Memory B cell (primary cell): Measurements from ENCODE around the gene GLYATL1B.
"Not testable (repeated sequence)": the region's sequence is repeated elsewhere in the genome, so short reads cannot be mapped to it uniquely, and the experiment has no call there.

Experiments
- ATAC-seq: fragments of 150-1000 bp; cut with Tn5 transposase; 2 replicates; pipeline ENCODE4 v1.10.0; 2021; ENCODE audit warnings: low read depth, mild to moderate bottlenecking, moderate library complexity
- DNase-seq, 2 donors: peaks; one replicate each; pipeline ENCODE4 v3.0.0; 2022; ENCODE audit warnings: low spot score in 2 of 2
- H3K27ac Mint-ChIP-seq: one replicate; pipeline ENCODE4 v1.8.0; 2022; ENCODE audit warnings: mild to moderate bottlenecking, moderate library complexity, mixed read lengths
- H3K27me3 Mint-ChIP-seq: one replicate; pipeline ENCODE4 v1.8.0; 2022; ENCODE audit warnings: mixed read lengths
- H3K36me3 Mint-ChIP-seq: one replicate; pipeline ENCODE4 v1.8.0; 2022; ENCODE audit warnings: mild to moderate bottlenecking, mixed read lengths
- H3K4me1 Mint-ChIP-seq: one replicate; pipeline ENCODE4 v1.8.0; 2022; ENCODE audit warnings: mixed read lengths
- H3K4me3 Mint-ChIP-seq: one replicate; pipeline ENCODE4 v1.8.0; 2022; ENCODE audit warnings: mild to moderate bottlenecking, moderate library complexity, mixed read lengths
- H3K9me3 Mint-ChIP-seq: one replicate; pipeline ENCODE4 v1.8.0; 2022; ENCODE audit warnings: mixed read lengths

The GLYATL1B gene

GRCh38 chr11:59078435-59078834 is 7.7 kb upstream of the GLYATL1B start:
- H3K27me3 Mint-ChIP-seq = peaks cover 1% of the 10 kb centered on the region
- H3K4me1 Mint-ChIP-seq = peaks cover 32% of the 10 kb centered on the region
- peaks cover 6% of the 10 kb centered on the region for H3K9me3 Mint-ChIP-seq
- peak; percentile 73 for ATAC-seq
- peaks cover 8% of the 10 kb centered on the region for H3K36me3 Mint-ChIP-seq
- peak overlapping the region; percentile 83 for H3K27ac Mint-ChIP-seq
- peak in 1 of 2 donors; percentile 15 for DNase-seq
- H3K4me3 Mint-ChIP-seq = peak overlapping the region; percentile 56

GRCh38 chr11:59079086-59079485 is 7.0 kb upstream of the GLYATL1B start:
- no peak for ATAC-seq
- Mint-ChIP-seq H3K27ac (peak overlapping the region; percentile 83), H3K4me1 (peaks cover 32% of the 10 kb centered on the region), H3K36me3 (peaks cover 12% of the 10 kb centered on the region), H3K9me3 (peaks cover 5% of the 10 kb centered on the region), H3K4me3 (peak overlapping the region; percentile 56), H3K27me3 (peaks cover 1% of the 10 kb centered on the region)
- DNase-seq = no peak

- H3K27ac Mint-ChIP-seq, ATAC-seq, H3K9me3 Mint-ChIP-seq, H3K27me3 Mint-ChIP-seq, DNase-seq, H3K36me3 Mint-ChIP-seq, H3K4me3 Mint-ChIP-seq: not testable (repeated sequence)
- H3K4me1 Mint-ChIP-seq = peaks cover 30% of the 10 kb centered on the region
Observed at GRCh38 chr11:59080421-59080820, 5.7 kb upstream of the GLYATL1B start.

- not testable (repeated sequence) for H3K27me3 Mint-ChIP-seq, H3K36me3 Mint-ChIP-seq, H3K4me3 Mint-ChIP-seq, ATAC-seq, H3K27ac Mint-ChIP-seq, H3K9me3 Mint-ChIP-seq, DNase-seq
- peaks cover 25% of the 10 kb centered on the region for H3K4me1 Mint-ChIP-seq
Observed at GRCh38 chr11:59081430-59082020, 4.6 kb upstream of the GLYATL1B start.

- no peaks in the 10 kb centered on the region for H3K9me3 Mint-ChIP-seq
- peak; percentile 95 for ATAC-seq
- H3K27me3 Mint-ChIP-seq = no peaks in the 10 kb centered on the region
- peaks cover 20% of the 10 kb centered on the region for H3K36me3 Mint-ChIP-seq
- no peak for DNase-seq
- H3K4me1 Mint-ChIP-seq = peaks cover 21% of the 10 kb centered on the region
- no peak overlapping the region for H3K27ac Mint-ChIP-seq
- no peak overlapping the region for H3K4me3 Mint-ChIP-seq
Observed at GRCh38 chr11:59088162-59088561, 2.1 kb downstream of the GLYATL1B start.

- peaks cover 41% of the 10 kb centered on the region for H3K4me1 Mint-ChIP-seq
- not testable (repeated sequence) for H3K27me3 Mint-ChIP-seq, H3K27ac Mint-ChIP-seq, H3K9me3 Mint-ChIP-seq, ATAC-seq, DNase-seq, H3K4me3 Mint-ChIP-seq
- H3K36me3 Mint-ChIP-seq = peaks cover 26% of the 10 kb centered on the region
Observed at GRCh38 chr11:59093576-59093975, 7.5 kb downstream of the GLYATL1B start.

- not testable (repeated sequence) for H3K9me3 Mint-ChIP-seq, H3K27me3 Mint-ChIP-seq
- Mint-ChIP-seq H3K36me3 (peaks cover 30% of the 10 kb centered on the region), H3K4me1 (peaks cover 44% of the 10 kb centered on the region), H3K4me3 (peak overlapping the region; percentile 11), H3K27ac (peak overlapping the region; percentile 80)
- DNase-seq (peak in 1 of 2 donors; percentile 35), ATAC-seq (peak; percentile 89)
Observed at GRCh38 chr11:59095225-59095624, 9.1 kb downstream of the GLYATL1B start.

- Mint-ChIP-seq H3K36me3 (peaks cover 30% of the 10 kb centered on the region), H3K4me1 (peaks cover 51% of the 10 kb centered on the region), H3K27ac (peak overlapping the region; percentile 80), H3K4me3 (peak overlapping the region; percentile 77)
- H3K27me3 Mint-ChIP-seq, H3K9me3 Mint-ChIP-seq, DNase-seq, ATAC-seq: not testable (repeated sequence)
Observed at GRCh38 chr11:59095972-59096575, 10.0 kb downstream of the GLYATL1B start.

- peak; percentile 36 to 48 for DNase-seq
- peaks cover 27% of the 10 kb centered on the region for H3K36me3 Mint-ChIP-seq
- H3K4me3 Mint-ChIP-seq = peak overlapping the region; percentile 77
- H3K4me1 Mint-ChIP-seq = peaks cover 56% of the 10 kb centered on the region
- H3K27me3 Mint-ChIP-seq = no peaks in the 10 kb centered on the region
- ATAC-seq = peak; percentile 45
- H3K27ac Mint-ChIP-seq = peak overlapping the region; percentile 80
- peaks cover 2% of the 10 kb centered on the region for H3K9me3 Mint-ChIP-seq
Observed at GRCh38 chr11:59097113-59097708, 11.1 kb downstream of the GLYATL1B start.

GRCh38 chr11:59097938-59098337 is 11.8 kb downstream of the GLYATL1B start:
- Mint-ChIP-seq H3K36me3 (peaks cover 24% of the 10 kb centered on the region), H3K4me3 (peak overlapping the region; percentile 77), H3K27ac (peak overlapping the region; percentile 80), H3K4me1 (peaks cover 59% of the 10 kb centered on the region)
- DNase-seq, H3K9me3 Mint-ChIP-seq, H3K27me3 Mint-ChIP-seq: not testable (repeated sequence)
- peak; percentile 23 for ATAC-seq

- peaks cover 10% of the 10 kb centered on the region for H3K36me3 Mint-ChIP-seq
- H3K27ac Mint-ChIP-seq = peak overlapping the region; percentile 82
- DNase-seq = peak; percentile 58 to 65
- ATAC-seq = peak; percentile 74
- H3K9me3 Mint-ChIP-seq = peaks cover 2% of the 10 kb centered on the region
- no peaks in the 10 kb centered on the region for H3K27me3 Mint-ChIP-seq
- H3K4me1 Mint-ChIP-seq = peaks cover 57% of the 10 kb centered on the region
- peak overlapping the region; percentile 90 for H3K4me3 Mint-ChIP-seq
Observed at GRCh38 chr11:59102259-59102765, 16.2 kb downstream of the GLYATL1B start.

- peak within 1 kb of the TSS; percentile 93 for H3K4me3 Mint-ChIP-seq
- H3K4me1 Mint-ChIP-seq = peaks cover 53% of the 10 kb centered on the region
- H3K9me3 Mint-ChIP-seq = no peaks in the 10 kb centered on the region
- DNase-seq (peak in 1 of 2 donors; percentile 21), ATAC-seq (peak; percentile 38)
- no peaks in the 10 kb centered on the region for H3K36me3 Mint-ChIP-seq
- peak within 1 kb of the TSS; percentile 72 for H3K27ac Mint-ChIP-seq
- no peaks in the 10 kb centered on the region for H3K27me3 Mint-ChIP-seq
Observed at GRCh38 chr11:59106363-59107336, 20.5 kb downstream of the GLYATL1B start, which contains the start of gene FAM111B. TSS of gene FAM111B (plus strand) at chr11:59107237. CDS start at chr11:59109626, 2,389 bp downstream.

- Mint-ChIP-seq H3K4me3 (peak overlapping the region; percentile 93), H3K27ac (peak overlapping the region; percentile 72), H3K4me1 (peaks cover 50% of the 10 kb centered on the region)
- DNase-seq, H3K36me3 Mint-ChIP-seq, H3K27me3 Mint-ChIP-seq, H3K9me3 Mint-ChIP-seq: not testable (repeated sequence)
- ATAC-seq = peak; percentile 38
Observed at GRCh38 chr11:59107721-59108120, 21.6 kb downstream of the GLYATL1B start.
